Measurements from ENCODE around the gene TRMO.

DNA sequence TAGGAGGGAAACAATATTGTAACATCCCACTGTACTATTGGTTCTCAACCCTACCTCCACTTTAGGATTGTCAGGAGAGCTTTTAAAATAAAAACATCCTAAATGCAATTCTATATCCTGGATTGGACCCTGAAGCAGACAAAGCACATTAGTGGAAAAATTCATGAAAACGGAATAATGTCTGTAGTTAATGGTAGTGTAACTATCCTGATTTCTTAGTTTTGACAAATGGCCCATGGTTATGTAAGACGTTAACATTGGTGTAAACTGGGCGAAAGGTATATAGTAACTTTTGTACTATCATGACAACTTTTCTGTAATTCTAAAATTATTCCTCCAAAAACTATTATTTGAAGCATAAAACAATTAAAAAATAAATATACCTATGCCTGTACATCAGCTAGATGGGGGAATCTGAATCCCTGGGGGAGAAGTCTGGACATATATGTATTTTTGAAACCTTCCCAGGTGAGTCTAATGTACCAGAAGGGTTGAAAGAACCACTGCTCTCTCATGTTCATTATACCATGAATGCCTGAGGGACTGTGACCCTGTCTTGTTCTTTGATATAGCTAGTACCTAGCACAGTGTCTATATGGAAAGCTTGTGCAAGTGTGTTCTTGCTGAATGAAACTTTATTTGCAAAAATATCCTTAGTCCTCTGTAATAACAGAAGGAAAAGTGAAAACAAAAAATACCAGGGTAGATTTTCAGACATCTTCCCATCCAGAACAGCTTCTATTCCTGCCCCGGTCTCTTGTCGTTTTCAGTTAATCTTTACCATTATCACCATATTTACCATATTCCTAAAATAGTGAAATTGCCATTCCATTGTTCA, 3.4 kb upstream of the TRMO start:
- no peak for TF ChIP-seq CTCF (conservative IDR thresholded peaks at IDR 0.05 in 1 of 2, IDR thresholded peaks at IDR 0.05 in 1 of 2; ENCODE audit: low read depth in 1 of 2, low read length in 2 of 2)
- TF ChIP-seq EZH2 (IDR thresholded peaks at IDR 0.05; ENCODE audit: low read length, missing control alignments) = no peak
